Keratinocyte (primary cell): ENCODE data around the gene IL1A.

Experiments
- CTCF ChIP-seq, 3 experiments: IDR thresholded peaks in 1 of 3; conservative IDR thresholded peaks in 1 of 3; optimal IDR thresholded peaks in 1 of 3; 2 replicates in 2 of 3; 3 replicates in 1 of 3; pipeline versions ENCODE3 to v1.5.1; 2011; ENCODE audit warnings: low read length in 3 of 3, mild to moderate bottlenecking in 3 of 3, moderate library complexity in 2 of 3, control low read depth in 1 of 3, inconsistent platforms in 1 of 3; ENCODE audit not compliant: insufficient read depth in 2 of 3; ENCODE audit errors: extremely low read depth in 1 of 3
- EZH2 ChIP-seq: IDR thresholded peaks from one replicate; pipeline ENCODE4 v1.6.1; 2012; ENCODE audit warnings: inconsistent platforms, mild to moderate bottlenecking, low read length, moderate library complexity

DNA sequence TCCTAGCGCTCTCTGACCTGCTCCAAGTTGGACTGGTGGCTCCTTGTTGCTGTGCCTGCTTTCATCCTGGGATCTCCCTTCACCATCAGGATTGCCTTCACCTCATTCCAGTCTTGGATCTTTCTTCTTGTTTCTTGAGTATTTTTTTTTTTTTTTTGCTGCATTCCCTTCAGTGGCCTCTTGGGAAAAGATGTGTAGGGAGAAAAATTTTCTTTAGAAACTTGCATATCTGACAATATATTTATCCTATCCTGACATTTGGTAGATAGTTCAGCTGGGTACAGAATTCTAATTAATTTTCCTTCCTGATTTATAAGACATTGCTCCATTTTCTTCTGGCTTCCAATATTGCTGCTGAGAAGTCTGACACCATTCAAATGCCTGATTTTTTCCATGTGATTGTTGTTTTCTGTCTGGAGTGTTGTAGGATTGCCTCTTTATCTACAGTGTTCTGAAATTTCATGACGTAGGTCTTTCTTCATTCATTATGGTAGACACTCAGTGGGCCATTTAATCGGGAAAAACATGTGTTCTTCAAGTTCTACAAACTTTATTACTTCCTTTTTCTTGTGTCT, 23.0 kb upstream of the IL1A start:
- TF ChIP-seq CTCF (optimal IDR thresholded peaks at IDR 0.05 in 1 of 3, IDR thresholded peaks at IDR 0.05 in 1 of 3, conservative IDR thresholded peaks at IDR 0.05 in 1 of 3; ENCODE audit: extremely low read depth in 1 of 3, insufficient read depth in 2 of 3, low read length in 3 of 3) (peak in 1 of 3 experiments; percentile 15), EZH2 (no peak)
